Peyer's patch (tissue), 4 donors: ENCODE data around the gene CILP2.

ENCODE experiments used
- CTCF ChIP-seq, 6 experiments: fragments of 450-650 bp in 4 of 6; fragments of 200-600 bp in 2 of 6; sonication (generic) in 1 of 6; IDR thresholded peaks; one replicate each; pipeline ENCODE4 v1.5.1; 2017 to 2019; ENCODE audit warnings: antibody characterized with exemption in 6 of 6, mild to moderate bottlenecking in 3 of 6, moderate library complexity in 1 of 6
- POLR2A ChIP-seq, 2 donors: fragments of 450-650 bp; IDR thresholded peaks; one replicate each; pipeline ENCODE4 v1.5.1; 2017; ENCODE audit warnings: antibody characterized with exemption in 2 of 2, mild to moderate bottlenecking in 2 of 2, moderate library complexity in 2 of 2

GRCh38 chr19:19514881-19515641 lies 23.0 kb upstream of the CILP2 start, which contains the start of gene TSSK6:
- TF ChIP-seq CTCF (IDR thresholded peaks at IDR 0.05), result no peak
- TF ChIP-seq POLR2A (IDR thresholded peaks at IDR 0.05), result no peak
